IMR-90 (cell line): Measurements from ENCODE around the gene PSKH1. TPM values are rescaled to one million over a fixed set of nuclear protein-coding genes. Genes with fewer than 3 reads are reported as not detected.

Experiments used
- ATAC-seq: fragments of 200-7000 bp; cut with Tn5 transposase; 2 replicates; pipeline ENCODE4 v1.9.1; 2020; ENCODE audit warnings: low read depth, mild to moderate bottlenecking, moderate library complexity
- BruUV-seq: library from RNA; stranded (reverse); fragments of 400-500 nt; replicated peaks from 2 replicates; lab custom pipeline; 2021; lab: Mats Ljungman, UMichigan
- CTCF ChIA-PET: fragments of 300-600 bp; formaldehyde crosslinking; extraction: SDS; loops from one replicate; lab custom pipeline; 2021; ENCODE audit warnings: antibody characterized with exemption; lab: Yijun Ruan, JAX
- POLR2A ChIA-PET: fragments of 300-600 bp; sonication (Branson Sonifier 250); formaldehyde crosslinking; loops from one replicate; lab custom pipeline; 2022; ENCODE audit warnings: antibody characterized with exemption; ENCODE audit not compliant: unreplicated experiment; lab: Charles Lee
- DNase-seq: peaks from one replicate; pipeline ENCODE4 v3.0.0; 2013
- H2AFZ ChIP-seq: replicated peaks from 2 replicates; pipeline ENCODE3; 2013; ENCODE audit warnings: low read length, mild to moderate bottlenecking; ENCODE audit not compliant: poor library complexity
- H2AK5ac ChIP-seq: 2 replicates; pipeline ENCODE4 v1.6.1; 2013; ENCODE audit warnings: low read depth, low read length, inconsistent platforms
- H2AK9ac ChIP-seq: replicated peaks from 2 replicates; pipeline ENCODE3; 2013; ENCODE audit warnings: mild to moderate bottlenecking, low read depth, low read length, moderate library complexity; ENCODE audit not compliant: poor library complexity
- H2BK120ac ChIP-seq: 2 replicates; pipeline ENCODE4 v1.6.1; 2013; ENCODE audit warnings: low read depth, low read length, inconsistent platforms
- H2BK15ac ChIP-seq: 3 replicates; pipeline ENCODE4 v1.6.1; 2013; ENCODE audit warnings: low read depth, low read length, inconsistent platforms
- H2BK20ac ChIP-seq: 2 replicates; pipeline ENCODE4 v1.6.1; 2013; ENCODE audit warnings: low read depth, mild to moderate bottlenecking, inconsistent platforms, low read length, moderate library complexity
- H2BK5ac ChIP-seq: 2 replicates; pipeline ENCODE4 v1.6.1; 2013; ENCODE audit warnings: mild to moderate bottlenecking, low read depth, low read length, inconsistent platforms; ENCODE audit not compliant: poor library complexity, severe bottlenecking
- H3K14ac ChIP-seq: replicated peaks from 2 replicates; pipeline ENCODE4 v1.6.1; 2013; ENCODE audit warnings: low read depth, low read length, inconsistent platforms
- H3K18ac ChIP-seq: 2 replicates; pipeline ENCODE4 v1.6.1; 2013; ENCODE audit warnings: low read depth, low read length, control low read depth
- H3K23ac ChIP-seq: 2 replicates; pipeline ENCODE4 v1.6.1; 2013; ENCODE audit warnings: low read depth, low read length, inconsistent platforms
- H3K27ac ChIP-seq: 2 replicates; pipeline ENCODE4 v1.5.1; 2013; ENCODE audit warnings: mild to moderate bottlenecking, control low read depth, low read length; ENCODE audit not compliant: insufficient read depth
- H3K27me3 ChIP-seq: 2 replicates; pipeline ENCODE4 v1.6.1; 2013; ENCODE audit warnings: low read length; ENCODE audit not compliant: control insufficient read depth, insufficient read depth
- H3K36me3 ChIP-seq: 2 replicates; pipeline ENCODE4 v1.6.1; 2013; ENCODE audit warnings: low read length, mixed read lengths; ENCODE audit not compliant: control insufficient read depth, insufficient read depth
- H3K4ac ChIP-seq: 2 replicates; pipeline ENCODE4 v1.6.1; 2013; ENCODE audit warnings: low read depth, low read length, inconsistent platforms
- H3K4me1 ChIP-seq: 2 replicates; pipeline ENCODE4 v1.6.1; 2013; ENCODE audit warnings: low read length, mixed read lengths; ENCODE audit not compliant: control insufficient read depth, insufficient read depth
- H3K4me2 ChIP-seq: 2 replicates; pipeline ENCODE4 v1.6.1; 2013; ENCODE audit warnings: low read depth, mild to moderate bottlenecking, control low read depth, low read length, moderate library complexity
- H3K4me3 ChIP-seq: 2 replicates; pipeline ENCODE4 v1.5.1; 2013; ENCODE audit warnings: low read depth, mild to moderate bottlenecking, control low read depth, low read length, moderate library complexity; ENCODE audit not compliant: insufficient read depth
- H3K56ac ChIP-seq: 2 replicates; pipeline ENCODE4 v1.6.1; 2013; ENCODE audit warnings: low read length, inconsistent platforms; ENCODE audit not compliant: insufficient read depth; ENCODE audit errors: extremely low read depth
- H3K79me1 ChIP-seq, 2 experiments: 2 replicates each; pipeline ENCODE4 v1.6.1; 2013; ENCODE audit warnings: low read length in 2 of 2, inconsistent platforms in 1 of 2, low read depth in 1 of 2
- H3K9ac ChIP-seq: 2 replicates; pipeline ENCODE4 v1.6.1; 2013; ENCODE audit warnings: low read depth, low read length, control low read depth
- H3K9me1 ChIP-seq: 2 replicates; pipeline ENCODE4 v1.6.1; 2013; ENCODE audit warnings: low read length, inconsistent platforms; ENCODE audit not compliant: insufficient read depth
- H3K9me3 ChIP-seq: 2 replicates; pipeline ENCODE4 v1.6.1; 2013; ENCODE audit warnings: low read length; ENCODE audit not compliant: control insufficient read depth, insufficient read depth
- H4K20me1 ChIP-seq: 2 replicates; pipeline ENCODE4 v1.6.1; 2013; ENCODE audit warnings: low read length, inconsistent platforms; ENCODE audit not compliant: insufficient read depth
- H4K5ac ChIP-seq: 2 replicates; pipeline ENCODE4 v1.6.1; 2013; ENCODE audit warnings: mild to moderate bottlenecking, low read depth, low read length, control low read depth
- H4K8ac ChIP-seq, 2 experiments: 2 replicates each; pipeline ENCODE4 v1.6.1; 2013; ENCODE audit warnings: low read depth in 2 of 2, low read length in 2 of 2, control low read depth in 1 of 2, inconsistent platforms in 1 of 2
- H4K91ac ChIP-seq: 2 replicates; pipeline ENCODE4 v1.6.1; 2013; ENCODE audit warnings: low read depth, low read length, inconsistent platforms; ENCODE audit not compliant: insufficient read depth
- BHLHE40 ChIP-seq: fragments of 150-350 bp; IDR thresholded peaks from 2 replicates; pipeline ENCODE4 v1.6.1; 2016; ENCODE audit warnings: mild to moderate bottlenecking, low read depth, low read length
- CEBPB ChIP-seq: IDR thresholded peaks from 2 replicates; pipeline ENCODE4 v1.6.1; 2012; ENCODE audit warnings: low read depth, low read length, improper control_type of control experiment
- CHD1 ChIP-seq: IDR thresholded peaks from 2 replicates; pipeline ENCODE4 v1.6.1; 2012; ENCODE audit warnings: low read depth, low read length, improper control_type of control experiment
- ELK1 ChIP-seq: fragments of 150-350 bp; IDR thresholded peaks from 2 replicates; pipeline ENCODE4 v1.6.1; 2016; ENCODE audit warnings: low read depth, mild to moderate bottlenecking, low read length, moderate library complexity, borderline replicate concordance
- FOS ChIP-seq: fragments of 150-350 bp; IDR thresholded peaks from 2 replicates; pipeline ENCODE4 v1.6.1; 2016; ENCODE audit warnings: low read depth, low read length
- MAFK ChIP-seq: IDR thresholded peaks from 2 replicates; pipeline ENCODE4 v1.6.1; 2012; ENCODE audit warnings: low read depth, low read length, improper control_type of control experiment
- MAZ ChIP-seq: IDR thresholded peaks from 2 replicates; pipeline ENCODE4 v1.6.1; 2012; ENCODE audit warnings: low read depth, mild to moderate bottlenecking, low read length, improper control_type of control experiment, moderate library complexity, borderline replicate concordance
- MXI1 ChIP-seq: IDR thresholded peaks from 2 replicates; pipeline ENCODE4 v1.6.1; 2012; ENCODE audit warnings: low read depth, mild to moderate bottlenecking, low read length, moderate library complexity, borderline replicate concordance
- NFE2L2 ChIP-seq: fragments of 150-350 bp; IDR thresholded peaks from 2 replicates; pipeline ENCODE4 v1.6.1; 2016; ENCODE audit warnings: low read depth, mild to moderate bottlenecking, low read length
- POLR2A ChIP-seq: IDR thresholded peaks from 2 replicates; pipeline ENCODE4 v1.6.1; 2012; ENCODE audit warnings: mild to moderate bottlenecking, low read depth, low read length
- RAD21 ChIP-seq: IDR thresholded peaks from 2 replicates; pipeline ENCODE4 v1.6.1; 2012; ENCODE audit warnings: low read length, improper control_type of control experiment
- RCOR1 ChIP-seq: IDR thresholded peaks from 2 replicates; pipeline ENCODE4 v1.6.1; 2012; ENCODE audit warnings: mild to moderate bottlenecking, low read length, improper control_type of control experiment; ENCODE audit not compliant: insufficient replicate concordance
- RFX5 ChIP-seq: IDR thresholded peaks from 2 replicates; pipeline ENCODE4 v1.8.0; 2012; ENCODE audit warnings: low read depth, mild to moderate bottlenecking, low read length, moderate library complexity
- SMC3 ChIP-seq: fragments of 150-350 bp; IDR thresholded peaks from 2 replicates; pipeline ENCODE4 v1.6.1; 2016; ENCODE audit warnings: low read depth, mild to moderate bottlenecking, antibody characterized with exemption, low read length, moderate library complexity
- USF2 ChIP-seq: fragments of 150-350 bp; IDR thresholded peaks from 2 replicates; pipeline ENCODE4 v1.6.1; 2017; ENCODE audit warnings: mild to moderate bottlenecking, antibody characterized with exemption, low read length, low read depth
- WGBS, 2 experiments: methylation state at CpG; one replicate each; pipeline versions ENCODE4 v1.1.5 to v1.1.7; 2013; ENCODE audit warnings: missing lambda C conversion rate in 2 of 2; ENCODE audit not compliant: insufficient read length in 1 of 2; ENCODE audit errors: extremely low coverage in 2 of 2; 5-methylcytosine and 5-hydroxymethylcytosine counted together
- dilution Hi-C: fragments of 300-500 bp; cut with HindIII; formaldehyde crosslinking; loops from one replicate; pipeline ENCODE4 v1.14.3; 2018; ENCODE audit warnings: low sequenced_read_pairs; ENCODE audit not compliant: unreplicated experiment
- in situ Hi-C: fragments of 300-500 bp; cut with MboI; formaldehyde crosslinking; loops from 3 replicates; pipeline ENCODE4 v1.14.3; 2019; ENCODE audit warnings: low sequenced_read_pairs, inconsistent platforms, mixed read lengths
- intact Hi-C: fragments of 100-400 bp; cut with micrococcal nuclease; formaldehyde crosslinking; loops from 2 replicates; pipeline ENCODE4 v1.10.0; 2022
- polyA plus RNA-seq, 3 experiments: library from polyadenylated mRNA; depleted of rRNA; stranded (reverse); fragments of >200 nt; gene quantifications; 2 replicates each; pipeline ENCODE4 v1.2.3, GENCODE V29; 2012; ENCODE audit warnings: low replicate concordance in 1 of 3
- total RNA-seq: library from RNA; depleted of rRNA; stranded (reverse); fragments of >200 nt; gene quantifications from 2 replicates; pipeline ENCODE4 v1.2.3, GENCODE V29; 2012
- TF ChIP-seq, protein P1 (sequence below): conservative IDR thresholded peaks from 2 replicates; pipeline ENCODE4 v1.5.1; 2012; ENCODE audit warnings: mild to moderate bottlenecking, low read depth, low read length, improper control_type of control experiment

The PSKH1 gene
- total and polyA plus RNA-seq, 2 of the 4 experiments (the other 2 are of a cell fraction), result 11.5 to 26.7 TPM

DNA sequence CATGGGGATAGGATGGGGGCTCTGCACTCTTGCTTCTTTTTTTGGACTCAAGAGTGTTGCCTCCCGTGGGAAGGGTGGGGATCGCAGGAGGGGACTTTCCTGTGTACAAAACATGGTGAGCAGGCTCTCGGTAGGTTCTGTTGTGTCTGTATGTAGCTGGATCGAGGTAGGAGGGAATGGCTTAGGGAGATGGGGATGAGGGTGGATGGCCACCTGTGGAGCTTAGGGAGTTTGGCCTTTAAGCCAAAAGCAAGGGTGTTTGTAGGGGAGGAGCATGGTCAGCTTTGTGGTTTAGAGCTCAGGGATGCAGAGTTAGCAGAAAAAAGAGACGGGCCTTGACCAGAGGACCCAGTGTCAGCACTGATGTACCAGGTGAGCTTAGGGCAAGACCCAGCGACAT is 31.2 kb upstream of the PSKH1 start:
- ATAC-seq, result no peak
- no peak overlapping the region for H3K23ac ChIP-seq
- DNase-seq, result no peak
- H2AK9ac ChIP-seq, result no peak overlapping the region
- no peak overlapping the region for H3K4me3 ChIP-seq
- no peak overlapping the region for H2BK120ac ChIP-seq
- TF ChIP-seq, protein P1, sequence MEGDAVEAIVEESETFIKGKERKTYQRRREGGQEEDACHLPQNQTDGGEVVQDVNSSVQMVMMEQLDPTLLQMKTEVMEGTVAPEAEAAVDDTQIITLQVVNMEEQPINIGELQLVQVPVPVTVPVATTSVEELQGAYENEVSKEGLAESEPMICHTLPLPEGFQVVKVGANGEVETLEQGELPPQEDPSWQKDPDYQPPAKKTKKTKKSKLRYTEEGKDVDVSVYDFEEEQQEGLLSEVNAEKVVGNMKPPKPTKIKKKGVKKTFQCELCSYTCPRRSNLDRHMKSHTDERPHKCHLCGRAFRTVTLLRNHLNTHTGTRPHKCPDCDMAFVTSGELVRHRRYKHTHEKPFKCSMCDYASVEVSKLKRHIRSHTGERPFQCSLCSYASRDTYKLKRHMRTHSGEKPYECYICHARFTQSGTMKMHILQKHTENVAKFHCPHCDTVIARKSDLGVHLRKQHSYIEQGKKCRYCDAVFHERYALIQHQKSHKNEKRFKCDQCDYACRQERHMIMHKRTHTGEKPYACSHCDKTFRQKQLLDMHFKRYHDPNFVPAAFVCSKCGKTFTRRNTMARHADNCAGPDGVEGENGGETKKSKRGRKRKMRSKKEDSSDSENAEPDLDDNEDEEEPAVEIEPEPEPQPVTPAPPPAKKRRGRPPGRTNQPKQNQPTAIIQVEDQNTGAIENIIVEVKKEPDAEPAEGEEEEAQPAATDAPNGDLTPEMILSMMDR, result no peak
- TF ChIP-seq NFE2L2 (no peak), POLR2A (no peak), RFX5 (no peak), MXI1 (no peak), RCOR1 (no peak), ELK1 (no peak), FOS (no peak), USF2 (no peak), CHD1 (no peak), MAFK (no peak), CEBPB (no peak), RAD21 (no peak), BHLHE40 (no peak), SMC3 (no peak), MAZ (no peak)
- peaks cover 92% of the 10 kb centered on the region for H4K20me1 ChIP-seq
- H3K9ac ChIP-seq, result no peak overlapping the region
- H2BK15ac ChIP-seq, result no peak overlapping the region
- no peak overlapping the region for H4K5ac ChIP-seq
- 91% methylated on average over 5 of the region's 6 CpGs; no CpG with 5 or more reads in 1 of the 2 experiments for WGBS, 2 experiments
- H3K79me1 ChIP-seq, result peaks cover 48 to 79% of the 10 kb centered on the region in 2 experiments
- peaks cover 28% of the 10 kb centered on the region for H3K4me1 ChIP-seq
- peaks cover 21% of the 10 kb centered on the region for H3K36me3 ChIP-seq
- no peak overlapping the region for H3K4ac ChIP-seq
- intact Hi-C loops, result no loop called here
- H2AK5ac ChIP-seq, result no peak overlapping the region
- no TSS peak for BruUV-seq
- no peak overlapping the region for H3K56ac ChIP-seq
- H2BK5ac ChIP-seq, result no peak overlapping the region
- no peak overlapping the region for H4K8ac ChIP-seq
- in situ Hi-C loops, result no loop called here
- no peak overlapping the region for H4K91ac ChIP-seq
- no peak overlapping the region for H3K18ac ChIP-seq
- no peak overlapping the region for H2AFZ ChIP-seq
- no peak overlapping the region for H3K27ac ChIP-seq
- no peaks in the 10 kb centered on the region for H3K27me3 ChIP-seq
- dilution Hi-C loops, result no loop called here
- H3K9me3 ChIP-seq, result no peaks in the 10 kb centered on the region
- no peak overlapping the region for H2BK20ac ChIP-seq
- ChIA-PET CTCF (interaction anchor here (1.8 kb wide), 1 partner anchor 45 kb away, joined by 5 read pairs; no protein-coding TSS in a partner anchor), POLR2A (no interaction called here)
- no peak overlapping the region for H3K14ac ChIP-seq
- no peak overlapping the region for H3K4me2 ChIP-seq
- peaks cover 66% of the 10 kb centered on the region for H3K9me1 ChIP-seq
